K562 (cell line): ENCODE data around the gene OCEL1. TPM values are rescaled to one million over a fixed set of nuclear protein-coding genes. Genes with fewer than 3 reads are reported as not detected.

Experiments used
- ATAC-seq: fragments of 200-7000 bp; cut with Tn5 transposase; 3 replicates; pipeline ENCODE4 v1.9.1; 2020; ENCODE audit warnings: moderate library complexity
- BruUV-seq: library from RNA; stranded (reverse); fragments of 400-500 nt; replicated peaks from 2 replicates; lab custom pipeline; 2021; lab: Mats Ljungman, UMichigan
- CTCF ChIA-PET: fragments of 300-600 bp; formaldehyde crosslinking; extraction: SDS; loops from one replicate; lab custom pipeline; 2021; ENCODE audit warnings: low intra/inter-chr PET ratio; lab: Yijun Ruan, JAX
- POLR2A ChIA-PET: fragments of 300-600, 350-650 bp; sonication (Branson Sonifier 250); formaldehyde crosslinking; extraction: SDS; loops from one replicate; lab custom pipeline; 2021; ENCODE audit warnings: antibody characterized with exemption, inconsistent platforms; lab: Yijun Ruan, JAX
- DNase-seq, 4 experiments: peaks; one replicate each; pipeline versions ENCODE4 v3.0.0 to v3.0.0-alpha.2; 2011 to 2018; ENCODE audit warnings: low spot score in 3 of 4, mixed read lengths in 3 of 4; ENCODE audit errors: extremely low read depth in 1 of 4
- FAIRE-seq: peaks from 2 replicates; lab custom pipeline; 2011; peaks lifted over from hg19 to GRCh38; lab: Jason Lieb, UNC
- H2AFZ ChIP-seq: 2 replicates; pipeline ENCODE4 v1.6.0; 2011; ENCODE audit warnings: low read depth, low read length, control low read depth, inconsistent platforms
- H3K27ac ChIP-seq: fragments of 200-600 bp; 3 replicates; pipeline ENCODE4 v1.8.0; 2011; ENCODE audit warnings: low read depth, mild to moderate bottlenecking, control low read depth, inconsistent platforms, low read length, moderate library complexity, mixed read lengths; ENCODE audit errors: extremely low read depth
- H3K27me3 ChIP-seq, 2 experiments: fragments of 300-600 bp in 1 of 2; 2 replicates in 1 of 2; 3 replicates in 1 of 2; pipeline versions ENCODE4 v1.6.0 to v1.8.0; 2011; ENCODE audit warnings: inconsistent platforms in 2 of 2, low read length in 2 of 2, mild to moderate bottlenecking in 1 of 2, mixed read lengths in 1 of 2, moderate library complexity in 1 of 2; ENCODE audit not compliant: control insufficient read depth in 2 of 2, insufficient read depth in 2 of 2
- H3K36me3 ChIP-seq: fragments of 300-600 bp; 3 replicates; pipeline ENCODE4 v1.8.0; 2011; ENCODE audit warnings: mild to moderate bottlenecking, low read length, inconsistent platforms; ENCODE audit not compliant: control insufficient read depth, insufficient read depth
- H3K4me1 ChIP-seq, 2 experiments: fragments of 200-600 bp in 1 of 2; replicated peaks in 1 of 2; 2 replicates in 1 of 2; 3 replicates in 1 of 2; pipeline versions ENCODE4 v1.5.1 to v1.8.0; 2011; ENCODE audit warnings: inconsistent platforms in 2 of 2, low read length in 2 of 2, mild to moderate bottlenecking in 1 of 2, mixed read lengths in 1 of 2, moderate library complexity in 1 of 2; ENCODE audit not compliant: control insufficient read depth in 2 of 2, insufficient read depth in 2 of 2
- H3K4me2 ChIP-seq: 2 replicates; pipeline ENCODE4 v1.6.1; 2011; ENCODE audit warnings: low read length, control low read depth, inconsistent platforms, mixed read lengths; ENCODE audit not compliant: insufficient read depth
- H3K4me3 ChIP-seq: fragments of 200-600 bp; sonication (generic), shearing (Covaris generic); 2 replicates; pipeline ENCODE4 v1.5.1; 2016; ENCODE audit warnings: control low read depth, inconsistent platforms
- H3K79me2 ChIP-seq: fragments of 200-600 bp; 3 replicates; pipeline ENCODE4 v1.8.0; 2011; ENCODE audit warnings: low read length, inconsistent platforms; ENCODE audit not compliant: control insufficient read depth, insufficient read depth
- H3K9ac ChIP-seq, 2 experiments: 2 replicates each; pipeline versions ENCODE4 v1.6.0 to v1.6.1; 2011; ENCODE audit warnings: low read depth in 2 of 2, low read length in 2 of 2, control low read depth in 1 of 2, inconsistent platforms in 1 of 2, mild to moderate bottlenecking in 1 of 2, mixed read lengths in 1 of 2; ENCODE audit not compliant: insufficient read depth in 1 of 2
- H3K9me1 ChIP-seq: one replicate; pipeline ENCODE4 v1.6.0; 2011; ENCODE audit warnings: inconsistent platforms, mild to moderate bottlenecking, low read length, moderate library complexity; ENCODE audit not compliant: control insufficient read depth, insufficient read depth
- H3K9me3 ChIP-seq: replicated peaks from 2 replicates; pipeline ENCODE4 v1.5.1; 2011; ENCODE audit warnings: low read depth, low read length, inconsistent platforms; ENCODE audit not compliant: control insufficient read depth, insufficient read depth
- H4K20me1 ChIP-seq: replicated peaks from 2 replicates; pipeline ENCODE4 v1.6.1; 2011; ENCODE audit warnings: low read length, inconsistent platforms, mixed read lengths; ENCODE audit not compliant: control insufficient read depth, insufficient read depth
- ELF4 ChIP-seq: fragments of 450-650 bp; formaldehyde crosslinking; IDR thresholded peaks from 2 replicates; pipeline ENCODE4 v1.4.0; 2022; ENCODE audit warnings: missing genetic modification characterization
- MXD1 ChIP-seq: fragments of 250-450 bp; sonication (Bioruptor Pico); IDR thresholded peaks from 2 replicates; pipeline ENCODE4 v1.8.0; 2021; ENCODE audit warnings: borderline replicate concordance, mild to moderate bottlenecking, moderate library complexity; ENCODE audit not compliant: poor library complexity, severe bottlenecking
- PURB ChIP-seq: sonication (generic); formaldehyde crosslinking; IDR thresholded peaks from 2 replicates; pipeline ENCODE4 v1.9.0; 2021; ENCODE audit warnings: low read depth, mild to moderate bottlenecking, missing genetic modification reagents
- SAP30 ChIP-seq: fragments of 200-600 bp; sonication (generic); IDR thresholded peaks from 2 replicates; pipeline ENCODE4 v1.6.1; 2012; ENCODE audit warnings: borderline replicate concordance, low read depth, mild to moderate bottlenecking, moderate library complexity, low read length, control low read depth, inconsistent platforms; ENCODE audit not compliant: insufficient read depth, poor library complexity, severe bottlenecking
- TSC22D4 ChIP-seq: fragments of 450-650 bp; IDR thresholded peaks from 2 replicates; pipeline ENCODE4 v1.6.1; 2016; ENCODE audit warnings: missing genetic modification characterization, missing biosample characterization, control low read depth
- ZNF146 ChIP-seq: IDR thresholded peaks from one replicate; pipeline ENCODE4 v1.6.1; 2018; ENCODE audit warnings: missing compliant biosample characterization; ENCODE audit not compliant: unreplicated experiment
- ZNF311 ChIP-seq: fragments of 250-450 bp; sonication (Bioruptor Pico); IDR thresholded peaks from 2 replicates; pipeline ENCODE4 v1.4.0; 2020; ENCODE audit warnings: mild to moderate bottlenecking, moderate library complexity
- WGBS: fragments of 100-300 bp; shearing (Covaris generic); methylation state at CpG from one replicate; pipeline ENCODE4 v1.1.6; 2016; ENCODE audit warnings: low coverage, mixed read lengths; ENCODE audit not compliant: insufficient coverage; ENCODE audit errors: missing lambda C conversion rate; 5-methylcytosine and 5-hydroxymethylcytosine counted together
- in situ Hi-C: fragments of 300-500 bp; cut with MboI; formaldehyde crosslinking; loops from 4 replicates; pipeline ENCODE4 v1.15.0; 2018; ENCODE audit warnings: inconsistent platforms, mixed read lengths
- intact Hi-C: fragments of 100-400 bp; cut with micrococcal nuclease; formaldehyde crosslinking; loops from 2 replicates; pipeline ENCODE4 v1.14.2; 2022
- polyA plus RNA-seq, 8 experiments: library from polyadenylated mRNA; depleted of rRNA in 4 of 8; stranded (reverse) in 5 of 8; unstranded in 3 of 8; fragments of >200 nt; fragmentation: Nextera tagmentation in 2 of 8; fragmentation: Illumina TruSeq in 1 of 8; extraction: Ambion mirVana in 2 of 8; extraction: Trizol in 1 of 8; gene quantifications; 2 replicates each; pipeline versions ENCODE4 v1.2.1 to v1.2.3, GENCODE V29; 2011 to 2014; ENCODE audit warnings: inconsistent platforms in 1 of 8, missing spikeins in 1 of 8
- total RNA-seq, 7 experiments: library from RNA; depleted of rRNA in 6 of 7; stranded (reverse); fragments of >200 nt in 6 of 7; fragmentation: Illumina TruSeq in 2 of 7; extraction: Trizol in 2 of 7; gene quantifications; 2 replicates each; pipeline versions ENCODE4 v1.2.1 to v1.2.3, GENCODE V29; 2011 to 2021; ENCODE audit warnings: low replicate concordance in 1 of 7
- TF ChIP-seq, protein P1 (sequence below): IDR thresholded peaks from 3 replicates; pipeline ENCODE4 v1.6.1; 2011; ENCODE audit warnings: borderline replicate concordance, mild to moderate bottlenecking; ENCODE audit not compliant: insufficient read length, insufficient read depth
- TF ChIP-seq, protein P2 (sequence below): fragments of 250-450 bp; sonication (Bioruptor Pico); IDR thresholded peaks from 2 replicates; pipeline ENCODE4 v1.5.0; 2020; ENCODE audit warnings: mild to moderate bottlenecking
- TF ChIP-seq, protein P3 (sequence below), 3 experiments: fragments of 200-800 bp in 1 of 3; sonication (Bioruptor generic) in 1 of 3; sonication (generic) in 1 of 3; formaldehyde crosslinking in 1 of 3; IDR thresholded peaks; 2 replicates each; pipeline versions ENCODE4 v1.6.1 to v1.8.0; 2016 to 2022; ENCODE audit warnings: mild to moderate bottlenecking in 2 of 3, missing compliant biosample characterization in 2 of 3, missing genetic modification characterization in 2 of 3, missing genetic modification reagents in 1 of 3

The OCEL1 gene
- total and polyA plus RNA-seq, 9 of the 15 experiments (the other 6 are each of a cell fraction or from before 2014, with no cell fraction given), result 8.0 to 38.0 (median 12.4) TPM

- Histone ChIP-seq H3K27ac (no peak overlapping the region), H3K9me1 (no peaks in the 10 kb centered on the region), H3K9me3 (no peaks in the 10 kb centered on the region), H2AFZ (no peak overlapping the region), H3K27me3 (no peaks in the 10 kb centered on the region), H3K9ac (no peak overlapping the region), H3K4me3 (no peak overlapping the region), H4K20me1 (no peaks in the 10 kb centered on the region), H3K4me1 (peaks cover 0 to 3% of the 10 kb centered on the region in 2 experiments; a peak in 1 of 5 replicates), H3K36me3 (peaks cover 60% of the 10 kb centered on the region; the same call in 2 of the 3 replicates), H3K79me2 (no peaks in the 10 kb centered on the region), H3K4me2 (no peak overlapping the region)
- BruUV-seq, result no TSS peak
- TF ChIP-seq SAP30, result no peak
- no peak for TF ChIP-seq ZNF311 (CRISPR knock-in tag)
- TF ChIP-seq ELF4 (CRISPR knock-in tag), result 0 out of 2 replicates have a peak, but pooled peaks have one; percentile 12
- ChIA-PET CTCF (no interaction called here), POLR2A (no interaction called here)
- 87% methylated on average over 6 of the region's 7 CpGs for WGBS
- no peak for DNase-seq
- FAIRE-seq, result no peak
- no peak for ATAC-seq
- intact Hi-C loops, result no loop called here
- in situ Hi-C loops, result no loop called here
Measured at GRCh38 chr19:17196610-17197009, 29.4 kb upstream of the OCEL1 start.

- Histone ChIP-seq H3K36me3 (peaks cover 67% of the 10 kb centered on the region; the same call in 2 of the 3 replicates), H3K27ac (no peak overlapping the region), H3K9me3 (no peaks in the 10 kb centered on the region), H3K9me1 (no peaks in the 10 kb centered on the region), H3K79me2 (no peaks in the 10 kb centered on the region), H3K4me3 (no peak overlapping the region), H2AFZ (no peak overlapping the region), H3K4me2 (no peak overlapping the region), H3K27me3 (no peaks in the 10 kb centered on the region), H4K20me1 (no peaks in the 10 kb centered on the region), H3K9ac (no peak overlapping the region), H3K4me1 (peaks cover 0 to 7% of the 10 kb centered on the region in 2 experiments; a peak in 1 of 5 replicates)
- no TSS peak for BruUV-seq
- WGBS, result 92% methylated on average over 13 of the region's 16 CpGs
- CTCF ChIA-PET, result no interaction called here
- intact Hi-C loops (no loop called here), in situ Hi-C loops (no loop called here)
- POLR2A ChIA-PET, result interaction anchor here (0.9 kb wide), 1 partner anchor 12 kb away, joined by 3 read pairs; no protein-coding TSS in a partner anchor
- FAIRE-seq (no peak), ATAC-seq (no peak), DNase-seq (no peak)
- TF ChIP-seq, protein P1, sequence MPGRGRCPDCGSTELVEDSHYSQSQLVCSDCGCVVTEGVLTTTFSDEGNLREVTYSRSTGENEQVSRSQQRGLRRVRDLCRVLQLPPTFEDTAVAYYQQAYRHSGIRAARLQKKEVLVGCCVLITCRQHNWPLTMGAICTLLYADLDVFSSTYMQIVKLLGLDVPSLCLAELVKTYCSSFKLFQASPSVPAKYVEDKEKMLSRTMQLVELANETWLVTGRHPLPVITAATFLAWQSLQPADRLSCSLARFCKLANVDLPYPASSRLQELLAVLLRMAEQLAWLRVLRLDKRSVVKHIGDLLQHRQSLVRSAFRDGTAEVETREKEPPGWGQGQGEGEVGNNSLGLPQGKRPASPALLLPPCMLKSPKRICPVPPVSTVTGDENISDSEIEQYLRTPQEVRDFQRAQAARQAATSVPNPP, result no peak
- TF ChIP-seq, protein P2, sequence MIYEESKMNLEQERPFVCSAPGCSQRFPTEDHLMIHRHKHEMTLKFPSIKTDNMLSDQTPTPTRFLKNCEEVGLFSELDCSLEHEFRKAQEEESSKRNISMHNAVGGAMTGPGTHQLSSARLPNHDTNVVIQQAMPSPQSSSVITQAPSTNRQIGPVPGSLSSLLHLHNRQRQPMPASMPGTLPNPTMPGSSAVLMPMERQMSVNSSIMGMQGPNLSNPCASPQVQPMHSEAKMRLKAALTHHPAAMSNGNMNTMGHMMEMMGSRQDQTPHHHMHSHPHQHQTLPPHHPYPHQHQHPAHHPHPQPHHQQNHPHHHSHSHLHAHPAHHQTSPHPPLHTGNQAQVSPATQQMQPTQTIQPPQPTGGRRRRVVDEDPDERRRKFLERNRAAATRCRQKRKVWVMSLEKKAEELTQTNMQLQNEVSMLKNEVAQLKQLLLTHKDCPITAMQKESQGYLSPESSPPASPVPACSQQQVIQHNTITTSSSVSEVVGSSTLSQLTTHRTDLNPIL (CRISPR knock-in tag), result no peak
- TF ChIP-seq, protein P3, sequence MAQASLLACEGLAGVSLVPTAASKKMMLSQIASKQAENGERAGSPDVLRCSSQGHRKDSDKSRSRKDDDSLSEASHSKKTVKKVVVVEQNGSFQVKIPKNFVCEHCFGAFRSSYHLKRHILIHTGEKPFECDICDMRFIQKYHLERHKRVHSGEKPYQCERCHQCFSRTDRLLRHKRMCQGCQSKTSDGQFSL (CRISPR knock-in tag; IDR thresholded peaks at IDR 0.05), result no peak
- TF ChIP-seq, protein P3 (tag; IDR thresholded peaks at IDR 0.05), result no peak
- TF ChIP-seq MXD1 (CRISPR knock-in tag) (no peak), PURB (CRISPR knock-in tag) (no peak), TSC22D4 (tag) (no peak), ZNF146 (no peak)
Measured at GRCh38 chr19:17197666-17198065, 28.4 kb upstream of the OCEL1 start.
